ENCODE results near the gene MYO3B.

MYO3B gene

GRCh38 chr2:170161516-170162270 lies 16.3 kb upstream of the MYO3B start:
- no peak for DNase-seq

GRCh38 chr2:170162271-170162632 lies 15.7 kb upstream of the MYO3B start:
- DNase-seq = no peak

DNA sequence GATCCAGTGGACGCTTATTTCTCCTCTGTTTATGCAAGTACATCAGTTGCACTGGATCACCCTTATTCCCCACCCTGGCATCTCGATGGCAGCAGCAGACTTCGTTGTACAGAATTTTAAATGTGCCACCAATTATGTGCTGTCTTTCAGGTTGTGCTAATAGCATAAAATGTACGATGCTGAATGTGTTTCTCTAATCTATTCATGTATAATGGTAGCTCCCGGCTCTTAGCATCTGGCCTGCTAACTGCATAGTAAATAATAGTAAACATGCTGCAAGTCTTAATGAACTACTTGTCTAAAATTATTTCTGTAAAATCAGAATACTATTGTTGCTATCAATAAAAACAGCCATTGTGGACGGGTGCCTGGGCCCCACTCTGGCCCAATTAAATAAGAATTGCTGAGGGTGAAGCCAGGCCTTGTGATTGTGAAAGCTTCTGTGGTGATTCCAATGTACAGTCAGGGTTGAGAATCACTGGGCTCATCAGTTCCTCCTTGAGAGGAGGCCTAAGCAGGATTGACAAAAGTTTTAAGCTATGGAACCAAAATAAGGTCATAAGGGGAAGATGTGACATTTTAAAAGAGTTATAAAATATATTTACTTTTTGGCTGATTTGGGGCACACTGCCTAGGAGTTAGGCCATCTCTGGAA lies 14.4 kb upstream of the MYO3B start:
- DNase-seq = no peak

DNA sequence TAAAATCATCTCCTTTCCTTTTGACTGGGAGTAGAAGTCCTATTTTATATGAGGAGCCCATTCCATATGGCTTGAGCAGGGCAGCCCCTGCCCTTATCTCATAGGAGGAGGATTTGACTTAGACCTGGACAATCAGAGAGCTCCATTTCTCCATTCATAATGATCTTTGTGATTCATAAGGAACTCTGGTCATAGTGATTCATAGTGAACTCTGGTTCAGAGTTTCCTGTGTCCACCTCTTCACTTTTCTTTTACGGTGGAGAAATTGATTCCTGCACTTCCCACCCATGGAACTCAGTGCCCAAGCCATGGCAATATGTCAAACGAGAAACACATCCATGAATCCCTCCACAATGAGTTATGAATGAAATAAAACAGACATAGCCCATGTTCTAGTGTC lies 12.8 kb upstream of the MYO3B start:
- DNase-seq = no peak

DNA sequence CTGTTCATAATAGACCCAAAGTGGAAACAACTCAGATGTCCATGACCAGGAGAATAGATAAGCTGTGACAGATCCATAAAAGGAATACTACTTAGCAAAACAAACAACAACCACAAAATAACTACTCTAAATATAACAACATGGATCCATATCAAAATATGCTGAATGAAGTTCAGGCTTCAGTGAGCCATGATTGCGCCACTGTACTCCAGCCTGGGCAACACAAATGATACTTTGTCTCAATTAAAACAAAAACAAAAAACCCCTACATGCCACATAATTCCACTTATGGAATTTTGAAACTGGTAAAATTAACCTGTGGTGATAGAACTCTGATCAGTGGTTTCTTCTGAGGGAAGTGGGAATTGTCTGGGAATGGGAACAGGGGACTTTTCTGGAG lies 11.2 kb upstream of the MYO3B start:
- DNase-seq = no peak

GRCh38 chr2:170170281-170171040 lies 7.5 kb upstream of the MYO3B start:
- DNase-seq = peak; percentile 10

DNA sequence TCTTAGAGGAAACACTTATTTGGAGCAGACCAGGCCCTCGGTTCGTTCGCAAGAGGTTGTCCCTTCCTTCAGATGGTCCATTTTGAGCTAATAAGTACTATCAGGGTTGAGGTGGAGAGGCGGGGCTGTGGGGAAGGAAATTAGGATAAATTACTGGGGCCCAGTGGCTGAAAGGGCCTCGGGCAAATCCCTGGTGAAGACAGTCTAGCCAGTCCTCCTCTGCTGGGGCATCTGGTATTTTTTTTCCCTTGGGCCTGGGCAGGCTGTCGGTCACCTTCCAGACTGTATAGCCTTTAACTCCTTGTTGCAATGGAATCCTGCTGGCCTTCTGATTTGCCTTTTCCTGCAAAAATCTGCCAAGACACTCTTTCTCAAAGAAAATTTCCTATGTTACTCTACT lies 1.7 kb upstream of the MYO3B start:
- DNase-seq = no peak

DNA sequence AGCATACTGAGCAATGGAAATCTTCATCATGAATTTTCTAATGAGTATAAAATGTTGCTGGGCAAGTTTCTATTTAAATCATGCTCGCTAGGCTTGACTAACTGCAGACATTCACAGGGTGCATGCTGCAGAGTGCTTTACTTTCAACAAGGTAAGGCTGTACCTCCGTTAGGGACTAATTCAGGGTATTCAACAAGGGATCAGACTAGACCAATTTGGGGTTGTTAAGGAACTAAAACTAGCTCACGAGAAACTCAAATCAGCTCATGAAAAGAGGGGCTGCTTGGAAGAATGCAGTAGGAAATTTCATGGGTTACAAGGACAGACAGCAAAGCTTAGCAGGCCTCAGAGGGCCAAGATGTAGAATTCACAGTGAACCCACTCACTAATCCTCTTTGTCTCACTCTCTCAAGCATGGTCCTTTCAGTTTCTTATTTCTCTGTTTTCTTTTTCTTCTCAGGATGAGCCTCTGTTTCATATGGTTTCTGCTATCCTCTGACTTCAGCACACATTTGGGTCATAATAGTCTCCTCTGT lies 2.2 kb downstream of the MYO3B start:
- peak; percentile 93 for DNase-seq

- no peak for DNase-seq
Observed at GRCh38 chr2:170181602-170182001, 3.7 kb downstream of the MYO3B start.

DNA sequence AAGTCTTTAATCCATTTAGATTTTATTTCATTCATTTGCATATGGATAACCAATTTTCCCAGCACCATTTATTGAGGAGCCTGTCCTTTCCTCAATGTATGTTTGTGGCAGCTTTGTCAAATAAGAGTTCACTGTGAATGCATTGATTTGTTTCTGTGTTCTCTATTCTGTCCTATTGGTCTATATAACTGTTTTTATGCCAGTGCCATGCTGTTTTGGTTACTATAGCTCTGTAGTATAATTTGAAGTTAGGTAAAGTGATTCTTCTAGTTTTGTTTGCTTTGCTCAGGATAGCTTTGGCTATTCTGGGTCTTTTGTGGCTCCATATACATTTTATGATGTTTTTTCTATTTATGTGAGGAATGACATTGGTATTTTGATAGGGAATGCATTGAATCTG lies 7.4 kb downstream of the MYO3B start:
- DNase-seq = no peak

DNA sequence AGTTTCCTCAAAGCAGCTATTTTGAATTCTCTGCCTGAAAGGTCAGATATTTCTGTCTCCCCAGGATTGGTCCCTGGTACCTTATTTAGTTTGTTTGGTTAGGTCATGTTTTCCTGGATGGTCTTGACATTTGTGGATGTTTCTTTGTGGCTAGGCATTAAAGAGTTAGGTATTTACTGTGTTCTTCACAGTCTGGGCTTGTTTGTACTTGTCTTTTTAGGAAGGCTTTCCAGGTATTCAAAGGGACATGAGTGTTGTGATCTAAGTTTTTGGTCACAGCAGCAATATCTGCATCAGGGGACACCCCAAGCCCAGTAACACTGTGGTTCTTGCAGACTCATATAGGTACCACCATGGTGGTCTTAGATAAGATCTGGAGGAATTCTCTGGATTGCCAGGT lies 11.8 kb downstream of the MYO3B start:
- no peak for DNase-seq

DNA sequence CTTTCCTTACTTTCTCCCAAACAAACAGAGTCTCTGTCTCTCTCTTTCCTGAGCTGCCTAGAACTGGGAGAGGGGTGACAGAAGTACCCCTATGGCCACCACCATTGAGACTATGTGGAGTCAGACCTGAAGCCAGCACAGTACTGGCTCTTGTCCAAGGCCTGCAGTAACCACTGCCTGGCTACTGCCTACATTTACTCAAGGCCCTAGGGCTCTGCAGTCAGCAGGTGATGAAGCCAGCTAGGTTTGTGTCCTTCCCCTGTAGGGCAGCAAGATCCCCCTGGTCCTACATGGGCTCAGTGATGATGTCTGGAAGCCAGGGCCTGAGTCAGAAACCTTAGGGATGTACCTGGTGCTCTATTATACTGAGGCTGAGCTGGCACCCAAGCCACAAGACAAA lies 12.2 kb downstream of the MYO3B start:
- DNase-seq = no peak

DNA sequence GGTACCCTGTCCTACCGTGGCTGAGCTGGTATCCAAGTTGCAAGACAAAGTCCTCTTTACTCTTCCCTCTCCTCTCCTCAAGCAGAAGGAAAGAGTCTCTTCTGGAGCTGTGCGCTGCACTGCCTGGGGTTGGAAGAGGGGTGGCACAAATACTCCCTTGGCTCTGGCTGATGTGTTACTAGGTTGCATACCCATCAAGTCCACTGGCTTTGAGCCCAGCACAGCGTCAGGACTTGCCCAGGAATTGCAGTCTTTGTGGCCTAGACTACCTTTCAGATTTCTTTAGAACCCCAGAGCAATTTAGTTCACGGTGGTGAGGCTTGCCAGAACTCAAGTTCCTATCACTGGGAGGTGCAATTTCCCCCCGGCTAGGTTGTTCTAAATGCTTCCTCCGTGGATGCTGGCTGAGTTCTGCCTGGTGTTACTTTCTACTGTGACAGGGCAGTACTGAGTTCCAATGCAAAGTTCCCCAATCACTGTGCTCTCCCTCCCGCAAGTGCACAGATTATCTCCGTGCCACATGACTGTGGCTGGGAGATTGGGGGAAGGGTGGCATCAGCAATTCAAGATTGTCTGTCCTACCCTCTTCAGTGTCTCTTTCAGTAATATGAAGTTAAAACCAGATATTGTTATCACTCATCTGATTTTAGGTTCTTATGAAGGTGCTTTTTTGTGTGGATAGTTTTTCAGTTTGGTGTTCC lies 13.4 kb downstream of the MYO3B start:
- no peak for DNase-seq

- no peak for DNase-seq
Observed at GRCh38 chr2:170196963-170197362, 19.0 kb downstream of the MYO3B start.

- DNase-seq = no peak
Observed at GRCh38 chr2:170201275-170201674, 23.3 kb downstream of the MYO3B start.

- no peak for DNase-seq
Observed at GRCh38 chr2:170201734-170202393, 23.9 kb downstream of the MYO3B start.

GRCh38 chr2:170202437-170202836 lies 24.5 kb downstream of the MYO3B start:
- DNase-seq = no peak

GRCh38 chr2:170204298-170204951 lies 26.5 kb downstream of the MYO3B start:
- DNase-seq = no peak

- DNase-seq = no peak
Observed at GRCh38 chr2:170206246-170206645, 28.3 kb downstream of the MYO3B start.

DNA sequence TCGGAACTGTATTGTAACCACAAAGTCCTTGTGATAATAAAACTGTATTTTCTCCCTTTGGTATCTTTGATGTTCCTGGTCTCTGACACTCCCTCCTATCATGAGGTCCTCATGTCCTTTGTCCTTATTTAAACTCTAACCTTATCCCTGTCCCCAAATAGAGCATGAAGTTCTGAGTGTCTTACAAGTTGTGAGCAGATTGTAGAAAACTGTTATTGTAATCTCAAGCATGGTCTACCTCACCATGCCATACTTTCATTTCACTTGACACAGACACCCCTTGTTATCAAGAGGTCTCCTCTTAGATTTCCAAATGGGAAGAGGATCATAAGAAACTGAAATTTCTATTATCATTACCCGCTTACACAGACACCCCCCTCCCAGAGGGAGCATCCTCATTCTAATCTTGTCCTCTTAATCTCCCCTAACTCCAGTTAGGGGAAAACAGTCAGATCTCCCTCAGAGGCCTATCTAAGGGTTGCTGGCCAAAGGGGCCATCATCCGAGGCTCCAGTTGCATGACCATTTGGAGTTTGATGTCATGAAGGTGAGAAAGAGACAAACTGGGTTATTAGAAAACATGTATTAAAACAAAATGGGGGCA lies 29.0 kb downstream of the MYO3B start:
- no peak for DNase-seq

- DNase-seq = no peak
Observed at GRCh38 chr2:170207901-170208300, 30.0 kb downstream of the MYO3B start.

DNA sequence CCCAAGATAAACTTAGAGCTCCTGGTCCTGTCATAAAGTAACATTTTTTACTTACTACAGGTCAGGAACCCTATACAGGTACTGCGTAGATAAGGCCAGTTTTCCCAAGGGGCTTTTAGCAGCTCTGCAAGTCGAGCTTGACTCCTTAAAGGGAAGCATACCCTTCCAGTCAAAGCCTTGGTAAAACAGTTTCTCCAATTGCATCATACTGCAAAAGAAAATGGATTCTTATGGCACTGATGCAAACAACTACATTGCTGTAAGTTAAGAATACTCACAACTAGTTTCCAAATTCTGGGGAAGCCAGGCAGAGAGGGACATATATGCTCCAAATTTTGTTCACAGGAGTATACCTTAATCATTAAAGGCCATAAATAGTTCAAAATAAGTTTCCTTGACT lies 31.0 kb downstream of the MYO3B start:
- no peak for DNase-seq
